NCI-H2029 treated with DMSO at 0.1 percent for 48 hours (cell line): ENCODE measurements around the gene HMCN1.
A peak's percentile ranks its signal among the peaks of the same experiment; 100 is the strongest.
"Not testable (repeated sequence)": the region's sequence is repeated elsewhere in the genome, so short reads cannot be mapped to it uniquely, and the experiment has no call there.

Source experiments
- DNase-seq: peaks from one replicate; lab custom pipeline; 2025; lab: John Stamatoyannopoulos, UW

The HMCN1 gene

DNA sequence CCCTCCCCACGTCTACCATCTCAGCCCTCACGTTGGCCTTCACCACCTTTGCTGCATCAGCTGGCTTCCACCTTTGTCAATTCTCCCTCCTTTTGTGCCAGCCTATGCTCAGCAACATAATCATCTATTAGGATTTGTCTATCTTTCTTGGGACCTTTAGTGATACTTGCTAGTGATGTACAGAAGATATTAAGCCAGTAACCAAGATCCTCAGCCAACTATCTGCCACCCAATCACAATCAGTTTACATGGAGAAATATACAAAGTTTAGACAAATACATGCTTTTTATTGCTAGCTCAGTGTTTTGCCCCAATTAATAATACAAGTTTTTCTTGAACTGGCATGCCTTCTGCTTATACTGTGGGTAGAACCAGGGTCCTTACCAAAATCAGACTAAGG, 468.6 kb downstream of the HMCN1 start:
- DNase-seq, result no peak

DNA sequence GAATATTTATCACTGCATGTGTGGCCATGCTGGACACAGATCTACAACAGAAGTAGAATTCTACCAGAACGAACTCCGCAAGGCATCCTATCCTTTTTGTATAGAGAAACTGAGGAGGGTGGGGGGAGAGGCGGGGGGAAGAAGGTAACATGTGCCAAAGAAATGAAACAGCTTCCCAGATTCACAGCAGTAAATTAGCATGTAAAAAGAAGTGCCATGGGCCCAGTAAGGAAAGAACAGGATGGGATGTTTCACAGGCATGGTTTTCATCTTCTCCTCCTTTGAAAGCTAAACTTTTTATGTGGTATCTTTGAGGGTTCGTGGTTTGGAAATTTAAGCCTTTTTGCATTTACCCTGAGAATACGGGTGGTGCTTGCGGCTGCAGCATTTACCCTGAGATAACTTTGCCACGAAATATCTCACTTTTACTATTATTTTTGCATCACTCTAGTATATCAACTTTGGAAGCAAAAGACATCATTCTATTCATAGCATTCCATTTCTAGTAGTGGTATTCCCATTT, 471.9 kb downstream of the HMCN1 start:
- DNase-seq, result no peak

DNA sequence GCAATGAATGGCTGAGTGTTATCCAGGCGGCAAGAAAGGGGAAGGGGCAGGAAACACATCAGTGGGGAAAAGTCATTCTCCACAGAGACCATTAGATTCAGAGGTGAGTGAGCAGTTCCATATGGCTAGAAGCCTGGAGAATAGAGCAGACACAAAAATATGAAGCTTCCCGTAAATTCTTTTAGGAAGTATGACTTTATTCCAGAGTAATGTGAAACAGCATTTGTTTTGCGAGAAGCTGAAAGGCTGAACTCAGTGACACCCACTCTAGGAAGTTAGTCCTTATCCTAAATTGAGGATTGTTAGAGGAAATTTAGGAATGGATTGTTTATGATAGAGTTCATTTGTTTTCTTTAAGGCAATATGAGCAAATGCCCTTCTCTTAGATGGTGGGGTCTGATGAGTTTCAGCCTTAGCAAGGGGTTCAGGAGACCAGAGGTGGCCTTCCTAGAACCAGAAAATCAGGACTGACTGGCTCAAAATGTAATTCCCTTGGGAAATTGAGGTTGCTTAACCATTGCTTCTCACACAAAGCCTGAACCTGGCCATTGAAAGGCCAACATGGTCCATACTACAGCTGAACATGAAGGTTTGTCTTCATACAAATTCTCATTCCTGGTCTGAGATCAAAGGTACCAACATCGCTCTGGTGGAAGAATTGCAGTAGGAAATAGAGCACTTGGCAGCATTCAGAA, 473.3 kb downstream of the HMCN1 start:
- DNase-seq, result no peak

DNA sequence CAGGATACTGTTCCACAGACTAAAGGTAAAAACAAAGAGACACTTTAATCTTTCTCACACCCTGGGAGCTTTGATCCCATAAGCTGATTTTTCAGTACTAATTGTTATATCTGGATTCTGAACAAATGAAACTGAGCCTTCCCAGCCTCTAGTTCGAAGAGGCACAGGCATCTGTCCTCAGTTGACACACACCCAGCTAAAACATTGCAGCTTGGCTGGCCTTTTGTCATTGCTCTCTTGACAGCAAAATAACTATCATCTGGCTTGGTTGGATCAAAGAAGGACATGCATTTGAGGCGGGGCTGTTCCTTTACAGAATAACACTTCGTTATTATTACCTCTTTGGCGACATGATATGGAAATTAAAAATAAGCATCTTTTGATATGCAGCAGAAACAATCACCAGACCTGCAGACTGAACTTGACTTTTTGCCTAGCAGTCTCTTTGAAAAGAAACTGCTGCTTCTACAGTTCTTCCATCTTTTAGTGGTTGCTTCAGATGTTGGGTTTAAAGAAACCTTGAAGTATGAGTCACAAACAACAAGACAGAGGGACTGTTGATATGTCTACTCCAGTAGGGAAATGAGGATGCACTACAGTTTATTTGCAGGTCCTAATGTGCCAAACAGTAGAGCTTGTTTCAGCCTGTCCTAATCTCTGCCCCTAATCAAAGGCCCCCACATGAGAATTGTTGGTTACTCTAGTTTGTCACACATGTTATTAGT, 474.4 kb downstream of the HMCN1 start:
- DNase-seq, result no peak

DNA sequence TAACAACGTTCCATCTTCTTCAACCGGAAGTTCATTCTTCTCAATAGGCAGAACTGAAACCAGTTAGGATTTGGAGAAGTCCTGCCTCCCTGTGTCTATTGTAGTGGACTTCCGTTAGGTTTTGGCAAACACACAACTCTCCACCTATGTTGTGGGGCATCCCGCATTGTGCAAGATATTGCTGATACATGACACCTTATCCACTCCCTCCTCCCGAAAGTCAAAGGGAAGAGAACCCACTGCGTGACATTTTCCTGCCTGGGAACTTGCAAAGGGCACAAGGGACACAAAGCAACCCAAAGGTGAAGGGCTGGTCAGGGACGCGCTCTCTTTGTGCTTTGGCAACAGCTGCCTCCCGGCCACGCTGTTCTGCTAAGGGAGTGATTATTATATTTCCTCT, 476.1 kb downstream of the HMCN1 start:
- DNase-seq, result no peak

DNA sequence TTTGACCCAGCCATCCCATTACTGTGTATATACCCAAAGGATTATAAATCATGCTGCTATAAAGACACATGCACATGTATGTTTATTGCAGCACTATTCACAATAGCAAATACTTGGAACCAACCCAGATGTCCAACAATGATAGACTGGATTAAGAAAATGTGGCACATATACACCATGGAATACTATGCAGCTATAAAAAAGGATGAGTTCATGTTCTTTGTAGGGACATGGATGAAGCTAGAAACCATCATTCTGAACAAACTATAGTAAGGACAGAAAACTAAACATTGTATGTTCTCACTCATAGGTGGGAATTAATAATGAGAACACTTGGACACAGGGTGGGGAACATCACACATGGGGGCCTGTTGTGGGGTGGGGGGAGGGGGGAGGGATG, 477.4 kb downstream of the HMCN1 start:
- not testable (repeated sequence) for DNase-seq

DNA sequence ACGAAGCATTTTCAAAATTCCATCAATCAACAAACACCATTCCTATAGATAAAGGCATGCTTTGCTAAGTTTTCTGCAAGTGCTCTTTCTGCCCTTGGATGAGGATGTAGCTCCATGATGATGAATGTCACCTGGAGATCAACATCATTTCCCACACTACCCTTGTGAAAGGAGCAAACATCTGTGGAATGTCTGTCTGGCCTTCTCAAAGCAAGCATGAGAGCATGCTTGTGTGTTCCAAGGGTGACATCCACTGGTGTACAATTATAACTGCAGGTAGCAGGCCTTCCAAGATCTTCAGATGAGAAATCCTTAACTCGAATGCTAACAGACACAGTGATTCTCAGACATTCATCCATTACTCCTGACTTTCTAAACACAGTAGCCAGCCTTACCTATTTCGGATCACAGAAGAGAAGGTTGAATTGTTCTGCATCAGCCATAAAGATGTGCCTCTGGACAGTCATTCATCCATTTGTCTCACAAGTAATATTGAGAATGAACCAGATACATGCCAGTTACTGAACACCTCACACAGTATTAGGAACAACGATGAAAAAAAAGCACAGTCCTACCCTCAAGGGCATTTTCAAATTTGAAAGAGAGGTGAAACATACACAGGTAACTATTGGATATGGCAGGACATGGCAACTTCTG, 478.5 kb downstream of the HMCN1 start:
- peak; percentile 38 for DNase-seq

DNA sequence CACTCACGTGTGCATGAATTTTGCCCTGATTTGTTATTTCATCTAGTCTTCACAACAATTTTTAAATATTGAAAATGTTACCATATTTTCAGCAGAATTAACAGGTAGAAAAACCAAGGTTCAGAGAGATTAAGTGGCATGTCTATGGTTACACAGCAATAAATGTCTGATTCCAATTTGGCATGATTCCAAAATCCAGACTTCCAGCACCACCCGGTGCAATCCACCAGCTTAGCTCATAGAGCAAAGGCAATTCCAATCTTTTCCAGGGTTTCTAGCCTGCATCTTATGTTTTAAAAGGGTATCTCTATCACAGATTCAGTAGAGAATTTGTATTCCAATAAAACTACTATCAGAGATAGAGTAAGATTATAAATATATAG, 479.0 kb downstream of the HMCN1 start:
- no peak for DNase-seq

DNA sequence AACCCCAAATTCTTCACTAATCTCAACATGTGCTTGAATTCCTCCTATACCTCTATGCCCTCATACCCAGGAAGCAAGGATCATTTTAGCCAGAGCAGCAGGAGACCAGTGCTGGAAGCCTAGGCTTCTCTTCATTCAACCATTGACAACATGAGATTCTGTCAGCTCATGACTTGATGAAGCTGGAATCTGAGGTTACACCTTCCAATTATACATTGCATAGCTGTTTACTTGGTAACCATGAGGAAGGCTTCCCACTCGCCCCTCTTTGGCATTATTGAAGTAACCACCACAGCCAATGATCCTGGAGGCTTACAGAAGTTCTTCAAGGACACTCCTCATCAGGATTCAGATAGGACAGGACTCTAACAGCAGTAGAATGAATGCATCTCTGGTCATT, 480.6 kb downstream of the HMCN1 start:
- DNase-seq, result no peak

DNA sequence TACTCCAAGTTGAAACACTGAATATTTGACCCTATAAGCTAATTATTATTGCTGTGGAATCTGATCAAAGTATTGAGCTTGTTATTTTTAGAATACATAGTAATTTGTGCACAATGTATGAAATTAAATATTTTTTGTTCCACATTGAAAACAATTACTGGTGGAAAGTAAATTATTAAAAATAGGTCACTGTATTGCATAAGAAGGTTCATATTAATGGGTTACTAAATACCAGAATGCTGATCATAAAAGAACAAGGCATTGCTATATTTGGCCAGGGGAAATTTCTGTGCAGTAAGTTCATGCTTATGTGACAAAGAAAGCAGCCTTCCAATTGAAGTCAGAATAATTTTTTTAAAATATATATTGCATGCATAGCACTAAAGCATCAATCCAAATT, 481.4 kb downstream of the HMCN1 start:
- DNase-seq, result no peak

DNA sequence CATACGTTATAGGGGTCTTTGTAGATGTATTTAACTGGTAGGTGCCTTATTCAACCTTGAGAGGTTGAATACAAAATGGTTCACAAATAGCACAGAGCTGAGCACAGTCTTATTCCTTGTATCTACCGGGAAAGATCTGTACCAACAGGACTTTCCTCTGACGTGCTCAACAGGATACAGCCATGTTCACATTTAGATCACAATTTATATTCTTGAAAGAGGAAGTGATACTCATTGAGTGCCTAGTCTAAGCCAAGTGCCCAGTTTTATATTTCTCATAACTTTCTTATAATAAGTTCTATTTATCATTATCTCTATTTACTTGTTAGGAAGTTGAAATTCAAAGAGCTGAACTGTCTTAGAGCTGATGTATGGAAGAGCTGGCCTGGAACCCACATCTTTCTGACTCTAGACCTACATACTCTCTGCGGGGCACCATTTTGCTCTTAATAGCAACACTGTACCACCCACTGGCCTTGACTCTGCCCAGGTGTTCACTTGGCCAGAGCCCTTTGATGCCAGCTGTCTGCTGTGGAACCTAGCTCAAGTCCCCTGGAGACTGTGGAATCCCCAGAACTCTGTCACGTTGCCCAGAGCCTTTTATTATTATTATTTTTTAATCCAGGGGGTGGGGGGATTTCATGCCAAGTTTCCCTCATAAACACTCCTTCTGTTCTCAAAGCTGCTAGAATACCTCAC, 484.6 kb downstream of the HMCN1 start:
- DNase-seq, result no peak

DNA sequence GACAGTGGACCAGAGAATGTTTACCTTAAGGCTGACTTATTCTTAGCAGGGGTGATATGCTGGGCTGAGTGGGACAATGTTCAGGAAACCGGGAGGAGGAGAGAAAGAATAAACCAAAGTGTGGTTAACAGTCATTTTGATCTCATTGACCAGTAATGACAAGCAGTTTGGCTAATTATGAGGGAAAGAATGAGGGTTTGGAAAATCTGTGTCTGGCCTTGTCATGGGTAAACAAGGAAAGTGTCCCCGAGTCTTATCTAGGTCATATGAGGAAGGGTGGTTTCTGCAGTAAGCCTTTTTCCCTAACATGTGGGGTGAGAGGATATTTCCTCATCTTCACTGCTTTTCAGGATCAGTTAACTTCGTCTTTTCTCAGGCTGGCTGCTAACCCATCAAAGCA, 485.9 kb downstream of the HMCN1 start:
- DNase-seq, result no peak

DNA sequence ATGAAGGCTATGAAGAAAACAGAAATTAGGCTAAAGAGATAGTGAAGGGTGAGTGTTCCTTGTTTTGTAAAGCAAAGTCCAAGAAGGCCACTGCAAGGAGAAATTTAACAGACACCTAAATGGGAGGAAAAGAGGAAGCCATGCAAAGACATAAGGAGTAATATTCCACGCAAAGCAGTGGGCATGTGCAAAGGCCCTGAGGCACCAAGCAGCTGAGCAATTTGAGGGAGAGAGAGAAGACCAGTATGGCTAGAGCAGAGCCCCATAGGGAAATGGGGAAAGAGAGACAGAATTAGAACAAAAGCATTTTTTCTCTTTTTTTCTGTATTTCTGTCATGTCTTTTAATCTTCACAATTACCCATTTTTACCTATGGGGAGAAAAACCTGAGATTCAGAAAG, 486.7 kb downstream of the HMCN1 start:
- DNase-seq, result no peak

DNA sequence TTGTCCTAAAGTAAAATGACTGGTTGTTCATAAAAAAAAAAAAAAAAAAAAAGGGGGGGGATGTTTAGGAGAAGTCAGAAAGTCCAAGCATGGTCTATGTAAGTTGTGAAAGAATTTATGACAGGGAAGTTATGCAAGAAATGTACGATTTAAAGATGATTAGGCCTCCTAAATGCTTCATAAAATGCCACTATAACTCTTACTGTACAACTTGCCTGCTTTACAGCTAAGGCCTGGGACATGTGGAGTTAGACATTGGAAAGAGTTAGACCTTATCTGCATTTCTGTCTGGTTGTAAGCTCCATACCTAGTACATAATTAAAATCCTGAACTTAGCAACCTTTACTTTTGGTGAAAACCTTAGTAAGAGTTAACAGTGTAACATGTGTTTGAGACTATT, 490.9 kb downstream of the HMCN1 start:
- DNase-seq, result no peak

DNA sequence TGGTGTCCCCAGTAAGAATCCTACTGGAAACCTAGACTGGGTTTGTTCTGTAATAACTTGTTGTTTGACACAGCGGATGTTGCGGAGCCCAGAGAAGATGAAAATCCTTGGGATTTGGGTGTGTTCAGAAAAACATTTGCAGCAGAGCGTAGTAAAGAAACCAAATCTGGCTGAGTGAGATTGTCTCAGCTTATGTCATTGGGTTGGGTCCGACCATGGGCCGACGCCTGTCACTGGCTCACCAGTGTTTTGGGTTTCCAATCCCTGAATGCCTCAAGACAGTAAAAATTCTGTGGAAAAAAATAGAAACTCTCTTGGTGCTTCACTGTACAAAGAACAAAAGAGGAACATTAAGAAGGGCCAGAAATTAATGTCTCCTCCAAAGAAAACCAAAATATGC, 494.6 kb downstream of the HMCN1 start:
- DNase-seq, result no peak

DNA sequence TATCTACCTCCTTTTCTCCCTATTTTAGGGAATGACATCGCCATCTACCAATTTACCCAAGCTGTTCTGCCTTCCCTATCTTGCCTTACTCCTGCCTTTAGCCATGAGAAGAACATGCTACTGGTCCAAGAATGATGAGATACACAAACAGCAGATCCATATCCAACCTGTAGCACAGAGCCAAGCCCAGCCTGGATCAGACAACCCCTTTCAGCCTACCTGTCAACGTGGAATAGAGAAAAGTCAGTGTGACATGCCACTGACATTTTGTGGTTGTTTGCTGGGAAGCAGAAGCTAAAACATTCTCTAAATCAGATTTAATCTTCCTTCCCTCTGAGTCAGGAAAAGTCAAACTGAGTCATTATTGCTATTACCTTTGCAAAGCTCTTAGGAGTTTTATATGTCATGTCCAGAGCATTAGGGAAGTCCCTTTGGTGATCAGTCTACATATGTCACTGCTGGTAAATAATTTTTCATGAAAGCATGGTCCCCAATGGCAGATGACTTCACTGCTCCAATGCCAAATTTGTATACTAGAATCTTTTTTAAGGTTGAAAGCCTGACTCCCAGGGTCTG, 497.8 kb downstream of the HMCN1 start:
- no peak for DNase-seq

DNA sequence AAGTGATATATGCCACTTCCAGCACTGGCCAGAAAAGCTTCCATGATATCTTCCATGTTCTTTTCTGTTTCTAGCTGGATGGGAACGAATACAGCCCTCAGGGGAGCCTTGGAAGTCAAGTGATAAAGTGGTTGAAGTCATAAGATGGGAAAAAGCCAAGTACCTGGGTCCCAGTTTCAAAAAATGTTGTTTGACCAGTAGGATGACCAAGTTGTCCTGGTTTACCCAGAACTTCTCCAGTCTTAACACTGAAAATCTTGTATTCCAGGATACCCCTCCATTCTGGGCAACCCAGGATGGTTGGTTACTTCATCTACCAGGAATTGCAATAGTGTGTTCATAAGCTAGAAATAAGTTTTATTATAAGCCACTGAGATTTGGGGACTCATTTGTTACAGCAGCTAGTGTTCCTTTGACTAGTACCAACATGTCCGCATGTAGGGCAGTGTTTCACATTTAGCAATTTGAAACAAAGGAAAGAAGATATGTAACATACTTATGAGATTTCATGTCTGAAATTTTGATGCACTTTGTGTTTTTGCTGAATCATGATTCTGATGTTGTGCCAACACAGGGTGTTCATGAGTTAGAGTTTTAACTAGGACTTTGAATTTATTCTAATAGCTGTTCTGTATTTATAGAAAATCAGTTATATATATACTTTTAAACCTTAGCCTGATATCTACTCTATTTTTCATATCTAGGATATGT, 500.9 kb downstream of the HMCN1 start:
- no peak for DNase-seq

DNA sequence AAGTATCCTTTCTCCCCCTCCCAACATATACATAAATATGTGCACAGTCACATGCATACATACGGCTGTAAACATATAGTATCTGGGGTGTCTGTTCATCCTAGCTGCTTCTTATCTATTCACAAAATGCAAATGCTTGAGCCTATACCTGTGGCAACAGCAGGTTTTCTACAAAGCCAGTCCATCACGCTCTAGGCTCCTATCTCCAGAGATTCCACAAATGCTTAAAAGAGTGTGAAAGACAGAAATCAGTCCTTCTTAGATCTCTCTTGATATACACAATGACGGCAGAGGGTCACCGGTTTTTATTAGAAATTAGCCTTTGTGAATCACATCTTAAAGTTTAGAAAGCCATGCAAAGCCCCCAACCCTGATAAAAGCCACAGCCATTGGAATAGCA, 501.5 kb downstream of the HMCN1 start:
- DNase-seq, result no peak

DNA sequence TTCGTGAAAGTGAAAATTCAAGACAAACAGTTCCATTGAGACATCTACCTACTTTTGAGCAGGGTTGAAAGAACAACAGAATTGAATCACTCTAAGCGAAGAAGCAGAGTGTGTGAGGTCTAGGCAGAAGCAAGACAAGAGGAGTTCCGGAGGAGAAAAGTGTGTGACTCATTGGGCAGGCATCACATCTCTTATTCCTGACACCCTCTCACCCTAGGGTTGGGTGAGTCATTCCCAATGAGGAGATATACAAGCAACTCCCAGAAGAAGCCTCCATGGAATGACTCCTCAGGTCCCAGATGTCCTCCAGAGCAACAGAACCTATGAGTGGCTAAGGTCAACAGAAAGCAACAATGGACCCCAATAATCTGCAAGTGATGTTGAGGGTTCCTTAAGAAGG, 502.7 kb downstream of the HMCN1 start:
- DNase-seq, result no peak

DNA sequence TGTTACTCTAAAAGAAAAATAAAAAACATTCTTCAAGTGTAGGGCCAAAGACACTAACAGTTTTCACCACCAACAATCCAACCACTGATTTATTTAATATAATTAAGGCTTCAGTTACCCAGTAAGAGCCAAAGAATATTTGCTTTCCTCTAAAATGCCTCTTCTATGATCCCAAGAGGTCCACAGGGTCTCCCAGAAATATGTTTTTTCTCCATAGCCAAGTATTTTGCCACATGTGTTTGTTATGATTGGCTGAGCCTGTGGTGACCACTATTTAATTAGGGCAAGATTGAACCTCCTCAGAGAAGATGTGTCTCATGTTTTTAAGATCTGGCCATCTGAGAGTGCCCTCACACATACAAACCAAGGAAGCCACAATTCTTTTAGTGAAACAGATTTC, 505.0 kb downstream of the HMCN1 start:
- no peak for DNase-seq

DNA sequence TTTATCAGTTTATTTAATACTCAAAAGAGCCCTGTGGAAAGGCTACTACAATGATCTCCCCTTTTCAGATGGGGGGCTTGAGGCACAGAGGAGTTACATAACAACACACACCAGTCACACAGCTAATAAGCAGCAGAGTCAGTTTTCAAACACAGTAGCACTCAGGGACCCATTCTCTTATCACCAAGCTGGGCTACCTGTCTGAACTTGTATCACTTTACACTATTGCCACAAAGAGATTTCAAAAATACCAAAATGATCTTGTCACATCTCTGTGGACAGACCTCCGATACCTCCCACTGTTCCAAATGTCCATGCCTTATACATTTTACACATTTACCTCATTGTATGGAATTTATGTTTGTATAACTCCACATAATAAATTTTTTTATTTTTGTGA, 506.2 kb downstream of the HMCN1 start:
- no peak for DNase-seq
